Stimulated activated CD8-positive, alpha-beta memory T cell treated with anti-CD3 and anti-CD28 coated beads, Interleukin-2, amount 100 ng/mL, for 48 hours (primary cell): ENCODE data around the gene VPS50.

ENCODE experiments used
- DNase-seq, 2 donors: peaks; one replicate each; pipeline ENCODE4 v3.0.0-alpha.2; 2020; ENCODE audit warnings: low read depth in 2 of 2

VPS50 gene

DNA sequence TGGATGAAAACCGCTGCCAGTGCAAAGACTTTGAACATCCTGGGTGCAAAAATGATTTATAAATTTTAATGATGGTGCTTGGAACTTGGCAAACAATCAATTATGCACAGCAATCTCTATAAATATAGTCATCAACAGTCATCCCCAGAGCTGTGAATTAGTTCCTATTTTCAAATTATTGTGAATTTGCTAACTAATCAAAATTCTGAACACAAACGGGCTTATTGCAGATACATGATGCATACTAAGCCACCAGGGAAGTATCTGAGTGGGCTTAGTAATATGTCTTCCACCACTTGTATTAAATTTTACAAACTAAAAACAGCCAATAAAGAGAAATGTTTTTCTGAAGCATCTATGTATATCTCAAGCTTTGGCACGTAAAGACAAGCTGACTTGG, 177.2 kb downstream of the VPS50 start:
- no peak for DNase-seq
